BJ (cell line): ENCODE data around the gene DOK5. TPM values are rescaled to one million over a fixed set of nuclear protein-coding genes. Genes with fewer than 3 reads are reported as not detected.

Experiments used
- CTCF ChIA-PET: fragments of 350-600 bp; formaldehyde crosslinking; extraction: SDS; loops from one replicate; lab custom pipeline; 2021; ENCODE audit warnings: antibody characterized with exemption, inconsistent platforms; lab: Yijun Ruan, JAX
- POLR2A ChIA-PET: fragments of 300-600 bp; sonication (Branson Sonifier 250); formaldehyde crosslinking; extraction: SDS; loops from one replicate; lab custom pipeline; 2021; ENCODE audit warnings: antibody characterized with exemption; lab: Charles Lee
- DNase-seq: peaks from one replicate; pipeline ENCODE4 v3.0.0-alpha.2; 2011; ENCODE audit warnings: low read depth
- H3K27me3 ChIP-seq: 2 replicates; pipeline ENCODE4 v1.6.0; 2011; ENCODE audit warnings: low read length; ENCODE audit not compliant: control insufficient read depth, insufficient read depth
- H3K36me3 ChIP-seq: 2 replicates; pipeline ENCODE4 v1.5.1; 2011; ENCODE audit warnings: low read length; ENCODE audit not compliant: control insufficient read depth, insufficient read depth
- H3K4me3 ChIP-seq: 2 replicates; pipeline ENCODE4 v1.5.1; 2011; ENCODE audit warnings: low read depth, mild to moderate bottlenecking, control low read depth, low read length
- CTCF ChIP-seq: IDR thresholded peaks from 2 replicates; pipeline ENCODE4 v1.5.1; 2011; ENCODE audit warnings: low read depth, mild to moderate bottlenecking, control low read depth, inconsistent platforms, low read length, moderate library complexity; ENCODE audit not compliant: insufficient read depth
- polyA plus RNA-seq: library from polyadenylated mRNA; depleted of rRNA; stranded (reverse); fragments of >200 nt; gene quantifications from 2 replicates; pipeline ENCODE4 v1.2.3, GENCODE V29; 2011

DOK5 gene
- polyA plus RNA-seq, 1 experiment = 0.26 TPM

GRCh38 chr20:54657268-54657826 lies 182.0 kb downstream of the DOK5 start:
- Histone ChIP-seq H3K27me3 (no peaks in the 10 kb centered on the region), H3K36me3 (no peaks in the 10 kb centered on the region), H3K4me3 (no peak overlapping the region)
- ChIA-PET POLR2A (no interaction called here), CTCF (interaction anchor here (1.7 kb wide), 1 partner anchor 11 kb away, joined by 6 read pairs; no protein-coding TSS in a partner anchor)
- no peak for TF ChIP-seq CTCF
- DNase-seq = no peak

GRCh38 chr20:54658525-54658924 lies 183.1 kb downstream of the DOK5 start:
- Histone ChIP-seq H3K36me3 (no peaks in the 10 kb centered on the region), H3K27me3 (no peaks in the 10 kb centered on the region), H3K4me3 (no peak overlapping the region)
- CTCF ChIA-PET = interaction anchor here (1.7 kb wide), 1 partner anchor 10 kb away, joined by 6 read pairs; no protein-coding TSS in a partner anchor
- no peak for DNase-seq
- POLR2A ChIA-PET = no interaction called here
- TF ChIP-seq CTCF = no peak

- ChIA-PET POLR2A (no interaction called here), CTCF (interaction anchor here (1.6 kb wide), 1 partner anchor 20 kb away, joined by 4 read pairs; no protein-coding TSS in a partner anchor)
- Histone ChIP-seq H3K4me3 (no peak overlapping the region), H3K27me3 (no peaks in the 10 kb centered on the region), H3K36me3 (no peaks in the 10 kb centered on the region)
- no peak for DNase-seq
- TF ChIP-seq CTCF = no peak
These were observed 185.9 kb downstream of the DOK5 start for GRCh38 chr20:54661265-54661664.

- POLR2A ChIA-PET = no interaction called here
- no peak for TF ChIP-seq CTCF
- H3K36me3 ChIP-seq = no peaks in the 10 kb centered on the region
- H3K4me3 ChIP-seq = no peak overlapping the region
- H3K27me3 ChIP-seq = no peaks in the 10 kb centered on the region
- no peak for DNase-seq
- CTCF ChIA-PET = interaction anchor here (1.6 to 1.7 kb wide), 2 partner anchors 14 to 20 kb away, joined by 4 to 6 read pairs; no protein-coding TSS in a partner anchor
These were observed 186.6 kb downstream of the DOK5 start for GRCh38 chr20:54661880-54662465.

- H3K36me3 ChIP-seq = no peaks in the 10 kb centered on the region
- ChIA-PET POLR2A (no interaction called here), CTCF (interaction anchor here (1.0 to 1.2 kb wide), 3 partner anchors 18 to 32 kb away, joined by 3 read pairs; no protein-coding TSS in a partner anchor)
- DNase-seq = no peak
- no peak for TF ChIP-seq CTCF
- H3K4me3 ChIP-seq = no peak overlapping the region
- no peaks in the 10 kb centered on the region for H3K27me3 ChIP-seq
These were observed 190.4 kb downstream of the DOK5 start for GRCh38 chr20:54665812-54666211.
